ENCODE measurements around the gene PLA2G12A. TPM values are rescaled to one million over a fixed set of nuclear protein-coding genes. Genes with fewer than 3 reads are reported as not detected.

PLA2G12A gene
- total and polyA plus RNA-seq, 9 of the 15 experiments (the other 6 are each of a cell fraction or from before 2014, with no cell fraction given): 24.2 to 226 (median 80.5) TPM

DNA sequence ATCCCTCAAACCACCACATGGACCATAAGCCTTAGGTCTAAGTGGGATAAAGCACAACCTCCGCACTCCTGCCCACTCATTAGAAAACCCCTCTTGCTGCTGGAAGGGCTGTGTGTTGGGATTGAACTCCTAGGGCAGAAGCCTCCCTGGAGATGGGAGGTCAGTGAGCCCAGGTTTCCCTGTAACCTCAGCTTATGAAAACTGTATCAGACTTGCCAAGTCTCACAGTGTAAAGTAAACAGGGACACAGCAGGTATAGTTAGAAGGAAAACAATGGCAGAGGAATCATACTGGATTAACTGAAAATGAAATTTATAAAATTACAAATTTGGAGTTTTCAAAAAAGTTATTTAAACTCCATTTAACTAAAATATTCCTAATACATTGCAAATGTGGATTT, 56.6 kb downstream of the PLA2G12A start (continued):
- TF ChIP-seq, protein P1, sequence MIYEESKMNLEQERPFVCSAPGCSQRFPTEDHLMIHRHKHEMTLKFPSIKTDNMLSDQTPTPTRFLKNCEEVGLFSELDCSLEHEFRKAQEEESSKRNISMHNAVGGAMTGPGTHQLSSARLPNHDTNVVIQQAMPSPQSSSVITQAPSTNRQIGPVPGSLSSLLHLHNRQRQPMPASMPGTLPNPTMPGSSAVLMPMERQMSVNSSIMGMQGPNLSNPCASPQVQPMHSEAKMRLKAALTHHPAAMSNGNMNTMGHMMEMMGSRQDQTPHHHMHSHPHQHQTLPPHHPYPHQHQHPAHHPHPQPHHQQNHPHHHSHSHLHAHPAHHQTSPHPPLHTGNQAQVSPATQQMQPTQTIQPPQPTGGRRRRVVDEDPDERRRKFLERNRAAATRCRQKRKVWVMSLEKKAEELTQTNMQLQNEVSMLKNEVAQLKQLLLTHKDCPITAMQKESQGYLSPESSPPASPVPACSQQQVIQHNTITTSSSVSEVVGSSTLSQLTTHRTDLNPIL (CRISPR knock-in tag; IDR thresholded peaks at IDR 0.05): no peak
- TF ChIP-seq TAF7 (tag; IDR thresholded peaks at IDR 0.05) (no peak), ZNF311 (CRISPR knock-in tag; IDR thresholded peaks at IDR 0.05) (no peak), RCOR1 (IDR thresholded peaks at IDR 0.05; ENCODE audit: borderline replicate concordance in 1 of 2, low read depth in 2 of 2, low read length in 2 of 2) (no peak), ZNF830 (CRISPR knock-in tag; IDR thresholded peaks at IDR 0.05) (no peak), ZNF589 (CRISPR knock-in tag; IDR thresholded peaks at IDR 0.05; ENCODE audit: low read depth) (no peak)

- in situ Hi-C loops (cut with MboI): no loop called here
- H3K4me1 ChIP-seq (replicated peaks in 1 of 2; ENCODE audit: control insufficient read depth in 2 of 2, insufficient read depth in 2 of 2, low read length in 2 of 2): no peaks in the 10 kb centered on the region
- ChIA-PET POLR2A (interaction anchor here (0.6 kb wide), 1 partner anchor 30 kb away, joined by 3 read pairs; no protein-coding TSS in a partner anchor), CTCF (ENCODE audit: low intra/inter-chr PET ratio) (interaction anchor here (0.6 kb wide), 1 partner anchor 160 kb away, joined by 3 read pairs; no protein-coding TSS in a partner anchor)
- no peaks in the 10 kb centered on the region for H3K79me2 ChIP-seq (ENCODE audit: control insufficient read depth, insufficient read depth, low read length)
- H2AFZ ChIP-seq (ENCODE audit: low read depth, low read length): no peak overlapping the region
- no TSS peak for BruUV-seq (replicated peaks)
- 0 out of 3 replicates have a peak overlapping the region, but pooled peaks have one; percentile 12 for H3K27ac ChIP-seq (ENCODE audit: extremely low read depth, low read depth, low read length)
- H4K20me1 ChIP-seq (replicated peaks; ENCODE audit: control insufficient read depth, insufficient read depth, low read length): no peaks in the 10 kb centered on the region
- no peak overlapping the region for H3K4me3 ChIP-seq
- no peak overlapping the region for H3K9ac ChIP-seq (ENCODE audit: insufficient read depth in 1 of 2, low read depth in 2 of 2, low read length in 2 of 2)
- no peak overlapping the region for H3K4me2 ChIP-seq (ENCODE audit: insufficient read depth, low read length)
- DNase-seq (ENCODE audit: extremely low read depth in 1 of 4, low spot score in 3 of 4) (peak in 1 of 4 experiments; percentile 26), ATAC-seq (no peak), FAIRE-seq (no peak)
- no peaks in the 10 kb centered on the region for H3K27me3 ChIP-seq (ENCODE audit: control insufficient read depth in 2 of 2, insufficient read depth in 2 of 2, low read length in 2 of 2)
- intact Hi-C loops (cut with micrococcal nuclease): no loop called here
- no peaks in the 10 kb centered on the region for H3K36me3 ChIP-seq (ENCODE audit: control insufficient read depth, insufficient read depth, low read length)
- peaks cover 2% of the 10 kb centered on the region; the same call in 1 of the 2 replicates for H3K9me3 ChIP-seq (replicated peaks; ENCODE audit: control insufficient read depth, insufficient read depth, low read depth, low read length)
- no peaks in the 10 kb centered on the region for H3K9me1 ChIP-seq (ENCODE audit: control insufficient read depth, insufficient read depth, low read length)
- TF ChIP-seq CREM (IDR thresholded peaks at IDR 0.05; ENCODE audit: low read depth) (no peak), ZNF57 (CRISPR knock-in tag; IDR thresholded peaks at IDR 0.05) (no peak), TGIF2 (CRISPR knock-in tag; IDR thresholded peaks at IDR 0.05) (no peak), CEBPB (tag; IDR thresholded peaks at IDR 0.05) (no peak), ZFP1 (CRISPR knock-in tag; IDR thresholded peaks at IDR 0.05) (no peak), C11orf30 (IDR thresholded peaks at IDR 0.05; ENCODE audit: low read depth) (no peak), POLR2A (conservative IDR thresholded peaks at IDR 0.05) (no peak), ZBTB8A (IDR thresholded peaks at IDR 0.05; ENCODE audit: partially characterized antibody) (no peak), ATF6 (CRISPR knock-in tag; IDR thresholded peaks at IDR 0.05) (no peak), ZNF507 (tag; conservative IDR thresholded peaks at IDR 0.05) (no peak), ETV5 (CRISPR knock-in tag; IDR thresholded peaks at IDR 0.05; ENCODE audit: low read depth) (no peak), DIDO1 (tag; IDR thresholded peaks at IDR 0.05; ENCODE audit: low read depth) (no peak)
- TF ChIP-seq, protein P2, sequence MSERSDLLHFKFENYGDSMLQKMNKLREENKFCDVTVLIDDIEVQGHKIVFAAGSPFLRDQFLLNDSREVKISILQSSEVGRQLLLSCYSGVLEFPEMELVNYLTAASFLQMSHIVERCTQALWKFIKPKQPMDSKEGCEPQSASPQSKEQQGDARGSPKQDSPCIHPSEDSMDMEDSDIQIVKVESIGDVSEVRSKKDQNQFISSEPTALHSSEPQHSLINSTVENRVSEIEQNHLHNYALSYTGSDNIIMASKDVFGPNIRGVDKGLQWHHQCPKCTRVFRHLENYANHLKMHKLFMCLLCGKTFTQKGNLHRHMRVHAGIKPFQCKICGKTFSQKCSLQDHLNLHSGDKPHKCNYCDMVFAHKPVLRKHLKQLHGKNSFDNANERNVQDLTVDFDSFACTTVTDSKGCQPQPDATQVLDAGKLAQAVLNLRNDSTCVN (CRISPR knock-in tag; IDR thresholded peaks at IDR 0.05): no peak
These were observed 57.5 kb downstream of the PLA2G12A start for GRCh38 chr4:109672169-109672930.

All from K562 (cell line).